K562 (cell line): ENCODE results near the gene PDE4D.

Experiments used
- BHLHE40 ChIP-seq: IDR thresholded peaks from 2 replicates; pipeline ENCODE4 v1.6.1; 2011; ENCODE audit warnings: low read length, improper control_type of control experiment
- GTF2F1 ChIP-seq: IDR thresholded peaks from 2 replicates; pipeline ENCODE4 v1.6.1; 2011; ENCODE audit warnings: low read depth, low read length, improper control_type of control experiment
- KLF6 ChIP-seq: fragments of 250-450 bp; sonication (Bioruptor Pico); IDR thresholded peaks from 2 replicates; pipeline ENCODE4 v1.4.0; 2020; ENCODE audit warnings: mild to moderate bottlenecking, moderate library complexity, borderline replicate concordance
- NFXL1 ChIP-seq: fragments of 450-650 bp; formaldehyde crosslinking; IDR thresholded peaks from 2 replicates; pipeline ENCODE4 v1.4.0; 2021; ENCODE audit warnings: mild to moderate bottlenecking
- ZKSCAN8 ChIP-seq: fragments of 200-800 bp; sonication (Bioruptor generic); IDR thresholded peaks from 2 replicates; pipeline ENCODE4 v1.6.1; 2016; ENCODE audit warnings: missing genetic modification characterization, missing compliant biosample characterization
- ZNF282 ChIP-seq: sonication (generic); formaldehyde crosslinking; IDR thresholded peaks from 2 replicates; pipeline ENCODE4 v1.8.1; 2023; ENCODE audit warnings: missing genetic modification reagents
- ZNF583 ChIP-seq: fragments of 250-450 bp; sonication (Bioruptor Pico); IDR thresholded peaks from 2 replicates; pipeline ENCODE4 v1.4.0; 2020
- ZNF764 ChIP-seq: fragments of 250-450 bp; sonication (Bioruptor Pico); IDR thresholded peaks from 2 replicates; pipeline ENCODE4 v1.4.0; 2020; ENCODE audit warnings: low read depth, mild to moderate bottlenecking, moderate library complexity

DNA sequence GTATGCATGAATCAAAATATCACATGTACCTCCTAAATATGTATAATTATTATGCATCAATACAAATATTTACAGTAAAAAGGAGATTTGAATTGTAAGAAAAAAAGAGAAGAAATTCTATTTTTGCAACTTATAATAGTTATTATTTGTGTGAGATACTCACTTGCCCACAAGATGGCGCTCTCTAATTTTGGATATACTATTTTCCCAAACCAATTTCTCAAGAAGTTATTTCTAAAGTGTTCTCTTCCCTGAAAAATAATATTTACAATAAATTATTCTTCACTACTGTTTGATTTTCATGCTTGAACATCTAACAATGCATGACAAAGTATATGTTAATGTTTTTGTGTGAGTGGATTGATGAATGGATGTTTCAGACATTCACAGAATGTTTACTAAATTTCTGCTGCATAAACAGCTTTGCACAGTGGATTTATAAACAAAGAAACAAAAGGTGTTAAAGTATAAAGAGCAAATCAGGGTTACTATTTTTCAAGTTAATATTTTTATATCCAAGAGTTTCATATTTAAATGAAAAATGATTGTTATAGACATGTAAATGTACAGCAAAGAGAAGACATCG is 503.4 kb downstream of the PDE4D start:
- TF ChIP-seq BHLHE40 (no peak), ZNF764 (CRISPR knock-in tag) (no peak), ZNF583 (CRISPR knock-in tag) (no peak), ZKSCAN8 (CRISPR knock-in tag) (no peak), NFXL1 (no peak), KLF6 (no peak), GTF2F1 (no peak), ZNF282 (no peak)
